Mesenchymal stem cell (in vitro differentiated cells and primary cell): ENCODE measurements around the gene ANXA6.
"Not testable (repeated sequence)": the region's sequence is repeated elsewhere in the genome, so short reads cannot be mapped to it uniquely, and the experiment has no call there.

Experiments used
- DNase-seq: peaks from one replicate; pipeline ENCODE4 v3.0.0-alpha.2; 2013
- H2AFZ ChIP-seq: one replicate; pipeline ENCODE4 v1.6.1; 2013; ENCODE audit warnings: low read depth, mild to moderate bottlenecking, control low read depth, inconsistent platforms, low read length, moderate library complexity
- H2AK5ac ChIP-seq: 2 replicates; pipeline ENCODE4 v1.6.1; 2013; ENCODE audit warnings: low read length, moderate library complexity, mild to moderate bottlenecking, inconsistent platforms; ENCODE audit not compliant: severe bottlenecking
- H2BK120ac ChIP-seq: one replicate; pipeline ENCODE4 v1.6.1; 2013; ENCODE audit warnings: low read depth, mild to moderate bottlenecking, inconsistent platforms, low read length, moderate library complexity
- H2BK12ac ChIP-seq, 2 experiments: one replicate each; pipeline ENCODE4 v1.6.1; 2013; ENCODE audit warnings: inconsistent platforms in 2 of 2, low read length in 2 of 2, mild to moderate bottlenecking in 2 of 2, moderate library complexity in 2 of 2, control low read depth in 1 of 2
- H2BK15ac ChIP-seq: one replicate; pipeline ENCODE4 v1.6.1; 2013; ENCODE audit warnings: mild to moderate bottlenecking, low read depth, inconsistent platforms; ENCODE audit not compliant: poor library complexity, severe bottlenecking
- H2BK5ac ChIP-seq: 2 replicates; pipeline ENCODE4 v1.6.1; 2013; ENCODE audit warnings: low read depth, mild to moderate bottlenecking, low read length, control low read depth, inconsistent platforms; ENCODE audit not compliant: poor library complexity, severe bottlenecking
- H3K14ac ChIP-seq, 2 experiments: one replicate each; pipeline ENCODE4 v1.6.1; 2013; ENCODE audit warnings: inconsistent platforms in 2 of 2, low read length in 2 of 2, control low read depth in 1 of 2, mild to moderate bottlenecking in 1 of 2, moderate library complexity in 1 of 2
- H3K18ac ChIP-seq, 2 experiments: one replicate each; pipeline ENCODE4 v1.6.1; 2013; ENCODE audit warnings: inconsistent platforms in 2 of 2, low read length in 2 of 2, control low read depth in 1 of 2, low read depth in 1 of 2, mild to moderate bottlenecking in 1 of 2
- H3K23ac ChIP-seq, 2 experiments: one replicate each; pipeline ENCODE4 v1.6.1; 2013; ENCODE audit warnings: inconsistent platforms in 2 of 2, low read length in 2 of 2, mild to moderate bottlenecking in 2 of 2, moderate library complexity in 2 of 2, control low read depth in 1 of 2
- H3K27ac ChIP-seq: 2 replicates; pipeline ENCODE4 v1.5.1; 2013; ENCODE audit warnings: mild to moderate bottlenecking, moderate library complexity, low read length, control low read depth, inconsistent platforms; ENCODE audit not compliant: poor library complexity, severe bottlenecking
- H3K27me3 ChIP-seq, 2 experiments: 2 replicates each; pipeline versions ENCODE4 v1.6.1 to v1.7.0; 2013; ENCODE audit warnings: low read length in 2 of 2, mild to moderate bottlenecking in 2 of 2, moderate library complexity in 2 of 2, control low read depth in 1 of 2, inconsistent platforms in 1 of 2; ENCODE audit not compliant: control insufficient read depth in 1 of 2, insufficient read depth in 1 of 2
- H3K36me3 ChIP-seq, 2 experiments: 2 replicates each; pipeline versions ENCODE4 v1.6.1 to v1.7.0; 2013; ENCODE audit warnings: low read length in 2 of 2, control low read depth in 1 of 2, inconsistent platforms in 1 of 2, low read depth in 1 of 2, mild to moderate bottlenecking in 1 of 2; ENCODE audit not compliant: insufficient read depth in 2 of 2, control insufficient read depth in 1 of 2
- H3K4ac ChIP-seq, 2 experiments: one replicate each; pipeline ENCODE4 v1.6.1; 2013; ENCODE audit warnings: inconsistent platforms in 2 of 2, low read length in 2 of 2, mild to moderate bottlenecking in 2 of 2, moderate library complexity in 2 of 2, control low read depth in 1 of 2, low read depth in 1 of 2
- H3K4me1 ChIP-seq: 2 replicates; pipeline ENCODE4 v1.6.1; 2013; ENCODE audit warnings: low read depth, low read length, control low read depth; ENCODE audit not compliant: control insufficient read depth, insufficient read depth
- H3K4me2 ChIP-seq: 2 replicates; pipeline ENCODE4 v1.6.1; 2013; ENCODE audit warnings: low read length, mild to moderate bottlenecking, inconsistent platforms; ENCODE audit not compliant: poor library complexity, severe bottlenecking
- H3K4me3 ChIP-seq, 2 experiments: 2 replicates each; pipeline versions ENCODE4 v1.5.1 to v1.7.0; 2013; ENCODE audit warnings: low read length in 2 of 2, mild to moderate bottlenecking in 2 of 2, control low read depth in 1 of 2, low read depth in 1 of 2; ENCODE audit not compliant: insufficient read depth in 1 of 2
- H3K79me1 ChIP-seq: replicated peaks from 2 replicates; pipeline ENCODE4 v1.6.1; 2013; ENCODE audit warnings: mild to moderate bottlenecking, control low read depth, low read length, inconsistent platforms; ENCODE audit not compliant: poor library complexity, severe bottlenecking
- H3K9ac ChIP-seq: 2 replicates; pipeline ENCODE4 v1.7.0; 2013; ENCODE audit warnings: mild to moderate bottlenecking, low read length, moderate library complexity
- H3K9me3 ChIP-seq: 2 replicates; pipeline ENCODE4 v1.7.0; 2013; ENCODE audit warnings: mild to moderate bottlenecking, low read length; ENCODE audit not compliant: control insufficient read depth
- H4K8ac ChIP-seq: one replicate; pipeline ENCODE4 v1.6.1; 2013; ENCODE audit warnings: inconsistent platforms, mild to moderate bottlenecking, low read length, moderate library complexity
- H4K91ac ChIP-seq: one replicate; pipeline ENCODE4 v1.6.1; 2013; ENCODE audit warnings: mild to moderate bottlenecking, low read length, inconsistent platforms
- WGBS: methylation state at CpG from one replicate; pipeline ENCODE4 v1.1.7; 2013; ENCODE audit warnings: mixed read lengths; 5-methylcytosine and 5-hydroxymethylcytosine counted together

The ANXA6 gene

GRCh38 chr5:151200913-151201595, 43.5 kb upstream of the ANXA6 start:
- no peaks in the 10 kb centered on the region for H3K4me1 ChIP-seq
- no peak overlapping the region for H3K4me2 ChIP-seq
- DNase-seq = no peak
- no peak overlapping the region for H3K4ac ChIP-seq
- H2BK120ac ChIP-seq = no peak overlapping the region
- 93% methylated on average over 6 of the region's 6 CpGs for WGBS
- no peaks in the 10 kb centered on the region for H3K36me3 ChIP-seq
- no peak overlapping the region for H3K18ac ChIP-seq
- no peak overlapping the region for H2BK12ac ChIP-seq
- H3K27me3 ChIP-seq = peaks cover 0 to 16% of the 10 kb centered on the region in 2 experiments
- no peak overlapping the region for H3K14ac ChIP-seq
- H3K79me1 ChIP-seq = no peaks in the 10 kb centered on the region
- no peak overlapping the region for H2AFZ ChIP-seq
- no peak overlapping the region for H2BK5ac ChIP-seq
- no peak overlapping the region for H4K91ac ChIP-seq
- no peaks in the 10 kb centered on the region for H3K9me3 ChIP-seq
- H3K23ac ChIP-seq = no peak overlapping the region
- H4K8ac ChIP-seq = no peak overlapping the region
- no peak overlapping the region for H2AK5ac ChIP-seq
- no peak overlapping the region for H3K27ac ChIP-seq
- H3K9ac ChIP-seq = no peak overlapping the region
- no peak overlapping the region for H3K4me3 ChIP-seq
- no peak overlapping the region for H2BK15ac ChIP-seq

DNA sequence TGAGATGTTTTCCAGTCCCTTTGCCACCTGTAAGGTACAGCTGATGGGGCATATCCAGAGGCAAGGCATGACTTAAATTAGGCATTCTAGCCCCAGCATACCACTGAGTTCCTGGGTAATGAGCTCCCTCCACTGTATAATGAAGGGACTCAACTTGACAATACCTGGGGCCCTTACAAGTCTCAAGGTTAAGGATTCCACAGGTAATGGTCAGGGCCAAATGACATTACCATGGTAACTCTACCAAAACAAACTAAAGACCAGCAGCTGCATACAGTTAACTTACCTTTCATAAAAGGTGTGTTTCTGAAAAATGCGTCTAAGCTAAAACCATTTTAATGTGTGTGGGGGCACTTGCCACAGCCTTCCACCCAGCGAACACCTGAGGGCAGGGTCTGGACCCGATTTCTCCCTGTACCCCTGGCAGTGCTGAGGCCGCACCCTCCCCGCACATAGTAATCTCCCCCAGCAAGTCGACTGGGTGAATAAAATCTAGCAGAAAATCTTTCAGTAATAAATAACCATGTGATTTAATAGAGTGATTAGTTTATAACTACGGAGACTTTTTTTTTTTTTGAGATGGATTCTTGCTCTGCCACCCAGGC, 42.1 kb upstream of the ANXA6 start:
- Histone ChIP-seq H3K18ac (no peak overlapping the region), H3K4me2 (no peak overlapping the region), H3K4ac (no peak overlapping the region), H2AFZ (no peak overlapping the region), H3K79me1 (no peaks in the 10 kb centered on the region), H3K23ac (no peak overlapping the region), H2BK5ac (no peak overlapping the region), H3K9ac (no peak overlapping the region), H2BK120ac (no peak overlapping the region), H3K27ac (no peak overlapping the region), H3K9me3 (no peaks in the 10 kb centered on the region), H4K91ac (no peak overlapping the region), H3K4me3 (no peak overlapping the region), H2AK5ac (no peak overlapping the region), H3K36me3 (no peaks in the 10 kb centered on the region), H3K4me1 (no peaks in the 10 kb centered on the region), H3K27me3 (peaks cover 0 to 10% of the 10 kb centered on the region in 2 experiments), H2BK15ac (no peak overlapping the region), H4K8ac (no peak overlapping the region), H3K14ac (no peak overlapping the region), H2BK12ac (no peak overlapping the region)
- DNase-seq = no peak
- 100% methylated on average over 4 of the region's 7 CpGs for WGBS

- no peak overlapping the region for H2AFZ ChIP-seq
- H2BK120ac ChIP-seq = no peak overlapping the region
- DNase-seq = no peak
- H3K23ac ChIP-seq = no peak overlapping the region
- H2BK15ac ChIP-seq = no peak overlapping the region
- no peak overlapping the region for H3K18ac ChIP-seq
- no peaks in the 10 kb centered on the region for H3K4me1 ChIP-seq
- H3K4me3 ChIP-seq = no peak overlapping the region
- H4K8ac ChIP-seq = no peak overlapping the region
- H3K14ac ChIP-seq = no peak overlapping the region
- 85% methylated on average over 5 of the region's 5 CpGs for WGBS
- no peak overlapping the region for H4K91ac ChIP-seq
- no peaks in the 10 kb centered on the region for H3K79me1 ChIP-seq
- no peaks in the 10 kb centered on the region for H3K36me3 ChIP-seq
- H3K4ac ChIP-seq = no peak overlapping the region
- no peak overlapping the region for H2BK12ac ChIP-seq
- no peak overlapping the region for H3K27ac ChIP-seq
- peaks cover 0 to 10% of the 10 kb centered on the region in 2 experiments for H3K27me3 ChIP-seq
- no peak overlapping the region for H2BK5ac ChIP-seq
- H3K9me3 ChIP-seq = no peaks in the 10 kb centered on the region
- H3K4me2 ChIP-seq = no peak overlapping the region
- H2AK5ac ChIP-seq = no peak overlapping the region
- no peak overlapping the region for H3K9ac ChIP-seq
These were observed 41.3 kb upstream of the ANXA6 start for GRCh38 chr5:151198861-151199260.

DNA sequence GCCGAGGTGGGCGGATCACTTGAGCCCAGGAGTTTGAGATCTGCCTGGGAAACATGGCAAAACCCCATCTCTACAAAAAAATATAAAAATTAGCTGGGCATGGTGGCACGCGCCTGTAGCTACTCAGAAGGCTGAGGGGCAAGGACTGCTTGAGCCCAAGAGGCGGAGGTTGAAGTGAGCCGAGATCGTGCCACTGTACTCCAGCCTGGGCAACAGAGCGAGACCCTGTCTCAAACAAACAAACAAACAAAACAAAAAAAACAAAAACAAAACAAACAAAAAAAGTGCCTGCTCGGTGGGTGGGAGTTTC, 39.7 kb upstream of the ANXA6 start:
- H3K9ac ChIP-seq, H2BK5ac ChIP-seq, H3K14ac ChIP-seq, H2AFZ ChIP-seq, H4K8ac ChIP-seq, H3K4me1 ChIP-seq, H3K36me3 ChIP-seq, H2BK120ac ChIP-seq, H3K27me3 ChIP-seq, H2BK15ac ChIP-seq, H3K18ac ChIP-seq, H3K23ac ChIP-seq, H3K9me3 ChIP-seq, H2AK5ac ChIP-seq, H3K4me2 ChIP-seq, H3K27ac ChIP-seq, H3K79me1 ChIP-seq, H3K4ac ChIP-seq, H3K4me3 ChIP-seq, H4K91ac ChIP-seq, DNase-seq, H2BK12ac ChIP-seq: not testable (repeated sequence)
- WGBS = 100% methylated on average over 4 of the region's 9 CpGs
